Stimulated activated CD8-positive, alpha-beta memory T cell treated with anti-CD3 and anti-CD28 coated beads, Interleukin-15, amount 100 ng/mL, for 1 hour (primary cell): ENCODE measurements around the gene COPS8.

ENCODE experiments used
- DNase-seq: peaks from one replicate; pipeline ENCODE4 v3.0.0-alpha.2; 2020; ENCODE audit warnings: low read depth

The COPS8 gene

GRCh38 chr2:237101118-237101979, 15.7 kb downstream of the COPS8 start:
- no peak for DNase-seq

- DNase-seq = no peak
These were observed 16.7 kb downstream of the COPS8 start for GRCh38 chr2:237102428-237102827.

GRCh38 chr2:237109421-237109934, 23.8 kb downstream of the COPS8 start:
- DNase-seq = no peak

- no peak for DNase-seq
These were observed 27.5 kb downstream of the COPS8 start for GRCh38 chr2:237113026-237113795.

GRCh38 chr2:237115870-237116269, 30.2 kb downstream of the COPS8 start:
- no peak for DNase-seq

- no peak for DNase-seq
These were observed 30.7 kb downstream of the COPS8 start for GRCh38 chr2:237116431-237116830.

- no peak for DNase-seq
These were observed 32.3 kb downstream of the COPS8 start for GRCh38 chr2:237118025-237118424.

GRCh38 chr2:237118561-237119155, 33.0 kb downstream of the COPS8 start:
- no peak for DNase-seq

- no peak for DNase-seq
These were observed 35.2 kb downstream of the COPS8 start for GRCh38 chr2:237120916-237121315.

GRCh38 chr2:237121321-237121720, 35.6 kb downstream of the COPS8 start:
- no peak for DNase-seq

GRCh38 chr2:237122214-237122666, 36.6 kb downstream of the COPS8 start:
- no peak for DNase-seq

GRCh38 chr2:237124820-237125219, 39.1 kb downstream of the COPS8 start:
- DNase-seq = no peak

- DNase-seq = no peak
These were observed 40.3 kb downstream of the COPS8 start for GRCh38 chr2:237125967-237126366.

- DNase-seq = no peak
These were observed 41.0 kb downstream of the COPS8 start for GRCh38 chr2:237126519-237127174.

- no peak for DNase-seq
These were observed 42.5 kb downstream of the COPS8 start for GRCh38 chr2:237128026-237128703.

- DNase-seq = no peak
These were observed 43.3 kb downstream of the COPS8 start for GRCh38 chr2:237128845-237129592.

GRCh38 chr2:237129625-237130263, 44.1 kb downstream of the COPS8 start:
- DNase-seq = no peak

GRCh38 chr2:237130562-237131421, 45.1 kb downstream of the COPS8 start:
- DNase-seq = no peak
